ENCODE data around the gene PDLIM5.

GRCh38 chr4:94610145-94610544 lies 158.4 kb downstream of the PDLIM5 start:
- no peak for TF ChIP-seq MAX (IDR thresholded peaks at IDR 0.05)
- TF ChIP-seq ZBTB7A (IDR thresholded peaks at IDR 0.05; ENCODE audit: low read depth) = no peak
- no peak for TF ChIP-seq TEAD4 (IDR thresholded peaks at IDR 0.05)
- no peak for TF ChIP-seq REST (IDR thresholded peaks at IDR 0.05; ENCODE audit: low read depth)
- no peak for TF ChIP-seq YY1 (IDR thresholded peaks at IDR 0.05; ENCODE audit: low read depth)
- TF ChIP-seq EP300 (IDR thresholded peaks at IDR 0.05; ENCODE audit: borderline replicate concordance) = no peak
- TF ChIP-seq RAD21 (IDR thresholded peaks at IDR 0.05; ENCODE audit: low read depth) = no peak
- no peak for TF ChIP-seq CREB1 (IDR thresholded peaks at IDR 0.05; ENCODE audit: low read depth)
- no peak for TF ChIP-seq TAF1 (IDR thresholded peaks at IDR 0.05; ENCODE audit: low read depth)
- TF ChIP-seq TCF12 (IDR thresholded peaks at IDR 0.05; ENCODE audit: low read depth) = no peak
